RWPE2 (cell line): Measurements from ENCODE around the gene SOX2.

Source experiments
- ATAC-seq: fragments of 200-7000 bp; cut with Tn5 transposase; 3 replicates; pipeline ENCODE4 v1.9.1; 2021; ENCODE audit warnings: low read depth
- DNase-seq: peaks from one replicate; pipeline ENCODE4 v3.0.0-alpha.2; 2020; ENCODE audit warnings: low spot score
- H3K27ac ChIP-seq: fragments of 450-650 bp; 2 replicates; pipeline ENCODE4 v1.5.1; 2017; ENCODE audit warnings: mild to moderate bottlenecking; ENCODE audit not compliant: poor library complexity, severe bottlenecking
- H3K27me3 ChIP-seq: fragments of 250-450 bp; sonication (Bioruptor Pico); 2 replicates; pipeline ENCODE4 v1.5.1; 2021; ENCODE audit warnings: mild to moderate bottlenecking, moderate library complexity; ENCODE audit not compliant: insufficient read depth, poor library complexity, severe bottlenecking
- H3K36me3 ChIP-seq: fragments of 250-450 bp; sonication (Bioruptor Pico); 2 replicates; pipeline ENCODE4 v1.5.1; 2020; ENCODE audit warnings: low read depth, mild to moderate bottlenecking, moderate library complexity
- H3K4me1 ChIP-seq: fragments of 250-450 bp; sonication (Bioruptor Pico); 2 replicates; pipeline ENCODE4 v1.5.1; 2021; ENCODE audit warnings: mild to moderate bottlenecking, moderate library complexity; ENCODE audit not compliant: insufficient read depth, poor library complexity, severe bottlenecking
- H3K4me3 ChIP-seq: fragments of 250-450 bp; sonication (Bioruptor Pico); 2 replicates; pipeline ENCODE4 v1.5.1; 2021; ENCODE audit warnings: mild to moderate bottlenecking, moderate library complexity; ENCODE audit not compliant: severe bottlenecking
- H3K9me3 ChIP-seq: fragments of 250-450 bp; sonication (Bioruptor Pico); 2 replicates; pipeline ENCODE4 v1.5.1; 2021; ENCODE audit warnings: mild to moderate bottlenecking, moderate library complexity; ENCODE audit not compliant: severe bottlenecking
- TF ChIP-seq, protein P1 (sequence below): fragments of 450-650 bp; IDR thresholded peaks from one replicate; pipeline ENCODE4 v1.5.1; 2017; ENCODE audit warnings: mild to moderate bottlenecking, moderate library complexity; ENCODE audit not compliant: poor library complexity, severe bottlenecking

SOX2 gene

DNA sequence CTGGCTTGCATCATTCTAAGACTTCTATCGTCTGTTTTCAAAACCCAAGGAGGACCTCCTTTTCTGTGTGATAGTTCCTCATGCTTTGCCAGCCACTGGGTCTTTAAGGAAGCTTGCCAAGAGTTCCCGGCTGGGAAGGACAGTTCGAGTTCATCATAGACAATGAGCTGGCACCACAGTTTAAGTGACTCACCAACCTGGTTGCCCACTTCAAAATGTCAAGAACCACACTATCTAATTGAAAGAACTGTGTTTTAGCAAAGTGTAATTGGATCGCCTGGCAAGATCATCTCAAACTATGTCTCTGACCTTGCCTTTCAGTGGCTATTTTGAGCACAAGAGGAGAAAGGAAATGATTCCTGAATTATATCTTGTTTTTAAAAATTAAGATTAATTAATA, 27.9 kb downstream of the SOX2 start:
- TF ChIP-seq, protein P1, sequence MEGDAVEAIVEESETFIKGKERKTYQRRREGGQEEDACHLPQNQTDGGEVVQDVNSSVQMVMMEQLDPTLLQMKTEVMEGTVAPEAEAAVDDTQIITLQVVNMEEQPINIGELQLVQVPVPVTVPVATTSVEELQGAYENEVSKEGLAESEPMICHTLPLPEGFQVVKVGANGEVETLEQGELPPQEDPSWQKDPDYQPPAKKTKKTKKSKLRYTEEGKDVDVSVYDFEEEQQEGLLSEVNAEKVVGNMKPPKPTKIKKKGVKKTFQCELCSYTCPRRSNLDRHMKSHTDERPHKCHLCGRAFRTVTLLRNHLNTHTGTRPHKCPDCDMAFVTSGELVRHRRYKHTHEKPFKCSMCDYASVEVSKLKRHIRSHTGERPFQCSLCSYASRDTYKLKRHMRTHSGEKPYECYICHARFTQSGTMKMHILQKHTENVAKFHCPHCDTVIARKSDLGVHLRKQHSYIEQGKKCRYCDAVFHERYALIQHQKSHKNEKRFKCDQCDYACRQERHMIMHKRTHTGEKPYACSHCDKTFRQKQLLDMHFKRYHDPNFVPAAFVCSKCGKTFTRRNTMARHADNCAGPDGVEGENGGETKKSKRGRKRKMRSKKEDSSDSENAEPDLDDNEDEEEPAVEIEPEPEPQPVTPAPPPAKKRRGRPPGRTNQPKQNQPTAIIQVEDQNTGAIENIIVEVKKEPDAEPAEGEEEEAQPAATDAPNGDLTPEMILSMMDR = no peak
- Histone ChIP-seq H3K27ac (no peak overlapping the region), H3K36me3 (no peaks in the 10 kb centered on the region), H3K9me3 (no peaks in the 10 kb centered on the region), H3K4me3 (no peak overlapping the region), H3K27me3 (no peaks in the 10 kb centered on the region), H3K4me1 (no peaks in the 10 kb centered on the region)
- no peak for DNase-seq
- ATAC-seq = peak; percentile 55; the same call in 1 of the 3 replicates

DNA sequence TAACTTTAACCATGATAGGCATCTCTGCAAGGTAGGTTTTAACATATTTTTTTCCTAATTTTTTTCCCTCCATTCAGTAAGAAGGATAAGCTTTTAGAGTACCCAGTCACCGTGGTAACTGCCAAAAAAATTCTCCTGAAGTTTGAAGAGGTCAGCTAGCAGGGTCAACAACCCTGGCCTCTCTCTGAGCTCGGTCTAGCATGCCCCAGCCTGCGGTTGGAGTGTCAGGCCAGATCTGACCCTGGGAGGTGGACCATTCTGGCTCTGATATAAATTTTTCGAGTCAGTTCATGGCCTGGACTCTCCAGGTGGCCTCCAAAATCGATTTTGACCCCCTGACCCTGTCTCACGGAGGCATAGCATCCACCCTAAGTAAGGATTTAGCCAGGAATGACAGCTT, 29.7 kb downstream of the SOX2 start:
- no peaks in the 10 kb centered on the region for H3K4me1 ChIP-seq
- H3K9me3 ChIP-seq = no peaks in the 10 kb centered on the region
- H3K27me3 ChIP-seq = no peaks in the 10 kb centered on the region
- no peaks in the 10 kb centered on the region for H3K36me3 ChIP-seq
- no peak for DNase-seq
- TF ChIP-seq, protein P1 = no peak
- no peak for ATAC-seq
- no peak overlapping the region for H3K27ac ChIP-seq
- H3K4me3 ChIP-seq = no peak overlapping the region

DNA sequence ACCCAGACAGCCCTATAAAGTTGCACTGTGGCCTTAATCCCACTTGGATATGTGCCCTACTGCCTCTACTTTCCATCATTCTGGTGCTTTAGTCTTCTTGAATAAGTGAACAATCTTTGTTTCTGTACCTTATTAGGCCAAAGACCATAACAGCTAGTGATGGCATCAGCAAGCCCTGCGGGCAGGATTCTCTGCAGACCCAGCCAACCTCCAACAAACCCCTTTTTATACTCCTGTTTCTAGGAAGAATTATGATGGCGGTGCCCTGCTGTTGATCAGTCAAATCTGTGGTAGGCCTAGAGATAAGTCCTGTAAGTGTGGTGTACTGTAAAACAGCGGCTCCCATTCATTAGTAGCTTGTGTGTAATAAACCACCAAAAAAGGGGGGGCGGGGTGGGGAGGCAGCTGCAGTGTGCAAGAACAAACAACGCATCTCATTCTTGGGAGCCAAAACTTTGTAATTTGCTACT, 40.5 kb downstream of the SOX2 start:
- Histone ChIP-seq H3K27ac (no peak overlapping the region), H3K27me3 (no peaks in the 10 kb centered on the region), H3K4me1 (no peaks in the 10 kb centered on the region), H3K9me3 (no peaks in the 10 kb centered on the region), H3K36me3 (no peaks in the 10 kb centered on the region), H3K4me3 (no peak overlapping the region)
- ATAC-seq = no peak
- TF ChIP-seq, protein P1 = no peak
- no peak for DNase-seq

DNA sequence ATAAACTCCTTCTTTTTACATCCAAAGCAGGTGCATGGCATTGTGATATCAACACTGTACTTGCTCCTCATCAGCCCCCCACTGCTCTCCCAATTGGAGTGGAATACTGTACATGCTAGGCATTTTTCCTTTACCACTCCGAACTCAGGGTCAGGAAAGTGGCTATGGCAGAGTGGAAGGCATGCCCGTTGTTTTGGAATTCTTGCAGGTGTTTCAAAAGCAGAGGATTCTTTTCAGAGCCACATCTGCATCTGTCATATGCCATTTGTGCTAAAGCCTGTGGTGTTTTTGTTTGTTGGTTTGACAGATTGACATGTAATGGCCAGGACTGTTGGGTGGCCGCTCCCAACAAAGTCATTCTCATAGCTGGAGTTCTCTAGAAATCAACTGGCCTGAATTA, 41.7 kb downstream of the SOX2 start:
- TF ChIP-seq, protein P1 = no peak

DNA sequence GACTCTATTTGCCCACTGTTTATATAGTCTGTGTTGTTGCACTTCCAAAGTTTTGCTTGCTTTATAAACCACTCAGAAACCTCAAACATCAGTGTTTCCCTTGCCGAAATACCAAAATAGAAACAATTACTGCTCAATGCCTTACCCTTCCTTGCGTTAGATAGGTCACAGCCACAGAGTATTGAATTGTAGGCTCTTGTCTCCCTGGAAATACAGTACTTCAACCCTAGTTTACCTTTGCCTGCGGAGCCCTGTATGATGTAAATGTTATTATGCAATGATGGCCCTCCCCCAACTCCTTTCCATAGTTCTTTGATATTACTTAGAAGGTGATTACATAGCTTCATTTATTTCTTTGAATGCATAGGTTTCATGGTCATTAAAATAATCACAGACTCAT, 44.2 kb downstream of the SOX2 start:
- Histone ChIP-seq H3K27me3 (no peaks in the 10 kb centered on the region), H3K27ac (no peak overlapping the region)
- no peak for ATAC-seq

More for the DNA sequence above, 41.7 kb downstream of the SOX2 start:
- DNase-seq = no peak
- no peak for ATAC-seq
- Histone ChIP-seq H3K27ac (no peak overlapping the region), H3K36me3 (no peaks in the 10 kb centered on the region), H3K9me3 (no peaks in the 10 kb centered on the region), H3K4me1 (no peaks in the 10 kb centered on the region), H3K27me3 (no peaks in the 10 kb centered on the region), H3K4me3 (no peak overlapping the region)

More for the DNA sequence above, 44.2 kb downstream of the SOX2 start:
- no peak for DNase-seq
- Histone ChIP-seq H3K4me3 (no peak overlapping the region), H3K4me1 (no peaks in the 10 kb centered on the region), H3K36me3 (no peaks in the 10 kb centered on the region), H3K9me3 (no peaks in the 10 kb centered on the region)
- TF ChIP-seq, protein P1 = no peak
